Spleen (tissue), 11 donors: ENCODE measurements around the gene CEBPB. TPM values are rescaled to one million over a fixed set of nuclear protein-coding genes. Genes with fewer than 3 reads are reported as not detected.
A peak's percentile ranks its signal among the peaks of the same experiment; 100 is the strongest.

ENCODE experiments used
- DNase-seq: peaks from one replicate; pipeline ENCODE4 v3.0.0-alpha.2; 2020
- H3K27ac ChIP-seq, 8 donors: fragments of 200-600 bp; sonication (generic) in 7 of 8; 1 replicate in 4 of 8; 2 replicates in 4 of 8; pipeline versions ENCODE4 v1.5.0 to v1.8.0; 2016 to 2021; ENCODE audit warnings: inconsistent platforms in 4 of 8, mild to moderate bottlenecking in 4 of 8, moderate library complexity in 1 of 8
- H3K27me3 ChIP-seq, 7 donors: fragments of 200-600 bp; sonication (generic) in 6 of 7; replicated peaks in 1 of 7; 1 replicate in 4 of 7; 2 replicates in 3 of 7; pipeline versions ENCODE4 v1.5.0 to v1.8.0; 2016 to 2021; ENCODE audit warnings: inconsistent platforms in 3 of 7, mild to moderate bottlenecking in 1 of 7
- H3K36me3 ChIP-seq, 6 donors: fragments of 200-600 bp; sonication (generic) in 5 of 6; 1 replicate in 4 of 6; 2 replicates in 2 of 6; pipeline versions ENCODE4 v1.5.0 to v1.8.0; 2016 to 2021; ENCODE audit warnings: inconsistent platforms in 2 of 6
- H3K4me1 ChIP-seq, 6 donors: fragments of 200-600 bp; sonication (generic) in 5 of 6; 1 replicate in 3 of 6; 2 replicates in 3 of 6; pipeline versions ENCODE4 v1.5.0 to v1.8.0; 2016 to 2021; ENCODE audit warnings: inconsistent platforms in 3 of 6
- H3K4me3 ChIP-seq, 8 donors: fragments of 200-600 bp; sonication (generic) in 7 of 8; 1 replicate in 4 of 8; 2 replicates in 4 of 8; pipeline versions ENCODE4 v1.5.0 to v1.8.0; 2016 to 2021; ENCODE audit warnings: inconsistent platforms in 4 of 8, mild to moderate bottlenecking in 4 of 8, moderate library complexity in 2 of 8
- H3K9me3 ChIP-seq, 8 donors: fragments of 200-600 bp; sonication (generic) in 7 of 8; 1 replicate in 4 of 8; 2 replicates in 4 of 8; pipeline versions ENCODE4 v1.5.0 to v1.8.0; 2016 to 2021; ENCODE audit warnings: inconsistent platforms in 4 of 8
- POLR2A ChIP-seq, 3 donors: fragments of 450-650 bp; IDR thresholded peaks; one replicate each; pipeline ENCODE4 v1.5.1; 2017; ENCODE audit warnings: antibody characterized with exemption in 3 of 3, mild to moderate bottlenecking in 1 of 3
- POLR2AphosphoS5 ChIP-seq, 3 donors: sonication (generic); formaldehyde crosslinking; IDR thresholded peaks; one replicate each; pipeline ENCODE4 v1.5.1; 2017; ENCODE audit warnings: antibody characterized with exemption in 3 of 3
- WGBS, 5 donors: extraction: QIAGEN DNeasy Blood & Tissue Kit in 3 of 5; methylation state at CpG; one replicate each; pipeline versions ENCODE4 v1.1.5 to v1.1.7; 2013 to 2018; 5-methylcytosine and 5-hydroxymethylcytosine counted together
- intact Hi-C: fragments of 100-400 bp; cut with DNase I; formaldehyde crosslinking; loops from one replicate; pipeline ENCODE4 v1.15.0; 2023; ENCODE audit warnings: low total_unique reads
- polyA plus RNA-seq, 3 donors: library from polyadenylated mRNA; stranded (reverse); fragments of 200-250 nt; gene quantifications; one replicate each; pipeline ENCODE4 v1.2.1, GENCODE V29; 2013
- total RNA-seq, 7 donors: library from RNA; depleted of rRNA in 3 of 7; stranded (reverse); fragments of >200 nt in 3 of 7; fragmentation: NEBNext Ultra II Directional in 4 of 7; extraction: Animal tissue kit (Norgen Biotek cat#: 25700) in 4 of 7; gene quantifications; one replicate each; pipeline versions ENCODE4 v1.1.0 to v1.2.1, GENCODE V29; 2016 to 2021
- TF ChIP-seq, protein P1 (sequence below), 11 experiments: fragments of 200-600 bp in 7 of 11; fragments of 450-650 bp in 4 of 11; sonication (generic) in 4 of 11; IDR thresholded peaks in 8 of 11; conservative IDR thresholded peaks in 3 of 11; 1 replicate in 7 of 11; 2 replicates in 4 of 11; pipeline versions ENCODE4 v1.4.0 to v1.8.0; 2016 to 2021; ENCODE audit warnings: antibody characterized with exemption in 11 of 11, inconsistent platforms in 4 of 11, mild to moderate bottlenecking in 1 of 11
- donor health status: healthy with polysubstance abuse.
- donor health status: DM: no; HTN: no; CAD: no; lungs with moderate emphysema.
- donor health status: DM: no; HTN: no; CAD: no.
- donor health status: Bipolar disorder and iron deficiency.
- donor health status: healthy.
- donor health status: DM: no; HTN: no; CAD: no.
- donor health status: DM: yes; HTN: yes; CAD: no.

Gene CEBPB
- total and polyA plus RNA-seq, 10 donors: 24.2 to 273 (median 105) TPM

DNA sequence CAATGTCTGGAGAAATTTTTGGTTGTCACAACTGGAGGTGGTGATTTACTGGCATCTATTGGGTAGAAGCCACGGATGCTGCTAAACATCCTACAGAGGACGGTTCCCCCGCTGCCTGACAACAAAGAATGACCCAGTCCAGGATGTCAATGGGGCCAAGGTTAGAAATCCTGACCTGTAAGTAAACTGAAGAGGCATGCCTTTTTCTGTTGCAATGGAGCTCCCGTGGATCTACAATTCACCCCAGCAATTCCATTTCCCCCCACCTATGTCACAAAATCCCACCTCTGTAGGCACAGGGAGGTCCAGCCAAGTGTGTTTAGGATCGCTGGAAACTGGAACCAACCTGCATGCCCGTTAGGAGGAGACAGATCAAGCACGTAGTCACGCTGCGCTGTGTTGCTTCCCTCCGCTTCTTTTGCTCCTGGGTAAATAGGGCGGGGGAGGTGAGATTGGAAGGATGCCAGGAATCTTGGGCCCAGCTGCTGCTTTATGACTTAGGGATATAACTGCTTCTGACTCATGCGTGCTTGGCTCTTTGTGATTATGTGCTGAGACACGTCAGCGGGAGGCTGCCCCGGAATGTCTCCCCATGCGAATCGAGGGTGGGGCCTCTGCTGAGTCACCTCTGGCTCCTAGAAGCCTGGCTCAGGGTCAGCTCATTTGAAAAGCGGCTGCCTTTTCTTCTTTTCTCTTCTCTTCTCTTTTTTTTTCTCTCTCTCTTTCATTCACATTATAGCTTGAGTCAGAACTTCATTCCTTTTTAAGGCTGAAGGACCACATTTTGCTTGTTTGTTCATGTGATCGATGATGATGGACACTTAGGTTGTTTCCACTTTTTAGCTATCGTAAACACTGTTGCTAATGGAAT is 24.7 kb upstream of the CEBPB start:
- 10 to 15% (median 11%) methylated on average over 20 of the region's 20 CpGs for WGBS, 5 donors
- peaks cover 0 to 30% (median 18%) of the 10 kb centered on the region in 6 donors for H3K4me1 ChIP-seq
- peak overlapping the region; percentile 56 to 85 (median 76) for H3K27ac ChIP-seq
- H3K4me3 ChIP-seq: peak overlapping the region in 4 of 8 donors; percentile 10 to 59 (median 18)
- H3K9me3 ChIP-seq: no peaks in the 10 kb centered on the region
- H3K36me3 ChIP-seq: no peaks in the 10 kb centered on the region
- intact Hi-C loops: loop anchor here (5.0 kb wide), 1 partner anchor 44 kb away; no protein-coding TSS in a partner anchor
- DNase-seq: peak; percentile 91
- TF ChIP-seq, protein P1, sequence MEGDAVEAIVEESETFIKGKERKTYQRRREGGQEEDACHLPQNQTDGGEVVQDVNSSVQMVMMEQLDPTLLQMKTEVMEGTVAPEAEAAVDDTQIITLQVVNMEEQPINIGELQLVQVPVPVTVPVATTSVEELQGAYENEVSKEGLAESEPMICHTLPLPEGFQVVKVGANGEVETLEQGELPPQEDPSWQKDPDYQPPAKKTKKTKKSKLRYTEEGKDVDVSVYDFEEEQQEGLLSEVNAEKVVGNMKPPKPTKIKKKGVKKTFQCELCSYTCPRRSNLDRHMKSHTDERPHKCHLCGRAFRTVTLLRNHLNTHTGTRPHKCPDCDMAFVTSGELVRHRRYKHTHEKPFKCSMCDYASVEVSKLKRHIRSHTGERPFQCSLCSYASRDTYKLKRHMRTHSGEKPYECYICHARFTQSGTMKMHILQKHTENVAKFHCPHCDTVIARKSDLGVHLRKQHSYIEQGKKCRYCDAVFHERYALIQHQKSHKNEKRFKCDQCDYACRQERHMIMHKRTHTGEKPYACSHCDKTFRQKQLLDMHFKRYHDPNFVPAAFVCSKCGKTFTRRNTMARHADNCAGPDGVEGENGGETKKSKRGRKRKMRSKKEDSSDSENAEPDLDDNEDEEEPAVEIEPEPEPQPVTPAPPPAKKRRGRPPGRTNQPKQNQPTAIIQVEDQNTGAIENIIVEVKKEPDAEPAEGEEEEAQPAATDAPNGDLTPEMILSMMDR (IDR thresholded peaks at IDR 0.05 in 8 of 11, conservative IDR thresholded peaks at IDR 0.05 in 3 of 11): no peak
- TF ChIP-seq POLR2AphosphoS5 (IDR thresholded peaks at IDR 0.05) (peak; percentile 12 to 87 (median 78)), POLR2A (IDR thresholded peaks at IDR 0.05) (no peak)
- H3K27me3 ChIP-seq: peaks cover 0 to 1% (median 0%) of the 10 kb centered on the region in 7 donors

DNA sequence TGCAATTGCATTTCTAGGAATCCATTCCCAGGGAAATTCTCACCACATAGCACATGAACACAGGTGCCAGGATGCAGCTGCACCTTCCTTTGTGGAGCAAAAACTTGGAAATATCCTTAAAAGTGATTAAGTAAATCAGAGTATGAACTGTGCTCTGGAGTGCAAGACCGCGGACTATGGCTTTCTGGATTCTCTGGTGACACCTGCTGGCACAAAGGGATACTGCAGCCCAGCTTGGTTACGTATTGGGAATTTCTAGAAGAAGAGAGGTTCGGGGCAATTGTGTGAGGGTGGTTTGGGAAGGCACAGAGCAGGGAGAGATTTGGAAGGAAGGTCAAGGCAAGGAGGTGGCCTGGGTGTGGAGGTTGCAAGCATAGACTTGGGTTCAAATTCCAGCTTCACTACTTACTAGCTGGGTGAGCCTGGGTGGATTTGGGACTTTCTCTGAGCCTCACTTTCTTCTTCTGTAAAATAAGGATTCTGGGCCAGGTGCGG is 21.3 kb upstream of the CEBPB start:
- WGBS, 5 donors: 20 to 26% (median 24%) methylated on average over 5 of the region's 5 CpGs
- DNase-seq: peak; percentile 87
- Histone ChIP-seq H3K36me3 (no peaks in the 10 kb centered on the region), H3K4me1 (peaks cover 0 to 50% (median 33%) of the 10 kb centered on the region in 6 donors), H3K27ac (no peak overlapping the region), H3K4me3 (no peak overlapping the region), H3K27me3 (peaks cover 0 to 19% (median 0%) of the 10 kb centered on the region in 7 donors), H3K9me3 (no peaks in the 10 kb centered on the region)
- intact Hi-C loops: loop anchor here (5.0 kb wide), 1 partner anchor 47 kb away; no protein-coding TSS in a partner anchor
- TF ChIP-seq POLR2AphosphoS5 (IDR thresholded peaks at IDR 0.05): peak in 1 of 3 donors; percentile 42
- no peak for TF ChIP-seq POLR2A (IDR thresholded peaks at IDR 0.05)
- TF ChIP-seq, protein P1 (IDR thresholded peaks at IDR 0.05 in 8 of 11, conservative IDR thresholded peaks at IDR 0.05 in 3 of 11): peak; percentile 82 to 99 (median 95)

DNA sequence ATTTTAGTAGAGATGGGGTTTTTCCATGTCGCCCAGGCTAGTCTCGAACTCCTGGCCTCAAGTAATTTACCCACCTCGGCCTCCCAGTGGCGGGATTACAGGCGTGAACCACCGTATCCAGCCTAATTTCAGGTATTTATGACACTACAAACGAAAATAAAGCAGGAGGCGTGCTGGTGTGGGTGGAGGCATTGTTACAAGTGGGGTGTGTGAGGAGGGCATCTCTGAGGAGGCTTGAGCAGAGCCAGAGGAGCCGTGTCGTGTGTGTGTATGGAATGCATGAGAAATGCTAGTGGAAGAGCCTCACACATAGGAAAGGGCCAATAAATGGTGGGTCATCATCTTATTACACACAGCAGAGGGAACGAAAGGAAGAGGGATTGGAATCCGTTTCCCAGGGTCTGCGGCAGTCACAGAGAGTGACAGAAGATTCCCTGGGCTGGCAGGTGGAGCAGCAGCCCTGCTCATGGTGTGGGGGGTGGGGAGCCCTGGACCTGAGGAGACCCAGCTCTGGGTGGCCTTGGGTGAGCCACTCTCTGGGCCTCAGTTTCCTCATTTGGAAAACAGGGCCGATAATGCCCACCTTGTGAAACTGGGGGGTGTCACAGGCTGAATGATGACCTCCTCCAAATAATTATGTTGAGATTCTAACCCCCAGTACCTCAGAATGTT is 19.9 kb upstream of the CEBPB start:
- H3K36me3 ChIP-seq: no peaks in the 10 kb centered on the region
- 90 to 91% (median 90%) methylated on average over 14 of the region's 14 CpGs for WGBS, 5 donors
- H3K27ac ChIP-seq: no peak overlapping the region
- peaks cover 0 to 43% (median 28%) of the 10 kb centered on the region in 6 donors for H3K4me1 ChIP-seq
- H3K9me3 ChIP-seq: no peaks in the 10 kb centered on the region
- intact Hi-C loops: loop anchor here (10.0 kb wide), 1 partner anchor 196 kb away; no protein-coding TSS in a partner anchor
- no peak for DNase-seq
- TF ChIP-seq, protein P1 (IDR thresholded peaks at IDR 0.05 in 8 of 11, conservative IDR thresholded peaks at IDR 0.05 in 3 of 11): no peak
- no peak for TF ChIP-seq POLR2AphosphoS5 (IDR thresholded peaks at IDR 0.05)
- no peak overlapping the region for H3K4me3 ChIP-seq
- H3K27me3 ChIP-seq: peaks cover 0 to 19% (median 0%) of the 10 kb centered on the region in 7 donors
